Effector memory CD8-positive, alpha-beta T cell (primary cell): Measurements from ENCODE around the gene GMCL2.
A peak's percentile ranks its signal among the peaks of the same experiment; 100 is the strongest.
"Not testable (repeated sequence)": the region's sequence is repeated elsewhere in the genome, so short reads cannot be mapped to it uniquely, and the experiment has no call there.

Experiments
- ATAC-seq: fragments of 150-1000 bp; cut with Tn5 transposase; replicated peaks from 2 replicates; pipeline ENCODE4 v1.10.0; 2021; ENCODE audit warnings: mild to moderate bottlenecking, moderate library complexity
- DNase-seq, 3 experiments: peaks; one replicate each; pipeline ENCODE4 v3.0.0; 2021
- H3K27ac Mint-ChIP-seq, 2 donors: one replicate each; pipeline ENCODE4 v1.8.0; 2022; ENCODE audit warnings: mild to moderate bottlenecking in 2 of 2, mixed read lengths in 2 of 2, moderate library complexity in 2 of 2
- H3K27me3 Mint-ChIP-seq, 2 donors: one replicate each; pipeline ENCODE4 v1.8.0; 2022; ENCODE audit warnings: mixed read lengths in 2 of 2
- H3K36me3 Mint-ChIP-seq: one replicate; pipeline ENCODE4 v1.8.0; 2022; ENCODE audit warnings: mild to moderate bottlenecking, moderate library complexity, mixed read lengths; ENCODE audit not compliant: insufficient read depth
- H3K4me1 Mint-ChIP-seq, 2 donors: one replicate each; pipeline ENCODE4 v1.8.0; 2022; ENCODE audit warnings: low read depth in 2 of 2, mixed read lengths in 2 of 2
- H3K4me3 Mint-ChIP-seq, 2 donors: one replicate each; pipeline ENCODE4 v1.8.0; 2022; ENCODE audit warnings: mild to moderate bottlenecking in 2 of 2, mixed read lengths in 2 of 2, moderate library complexity in 2 of 2
- H3K9me3 Mint-ChIP-seq, 2 donors: one replicate each; pipeline ENCODE4 v1.8.0; 2022; ENCODE audit warnings: mixed read lengths in 2 of 2

Gene GMCL2

DNA sequence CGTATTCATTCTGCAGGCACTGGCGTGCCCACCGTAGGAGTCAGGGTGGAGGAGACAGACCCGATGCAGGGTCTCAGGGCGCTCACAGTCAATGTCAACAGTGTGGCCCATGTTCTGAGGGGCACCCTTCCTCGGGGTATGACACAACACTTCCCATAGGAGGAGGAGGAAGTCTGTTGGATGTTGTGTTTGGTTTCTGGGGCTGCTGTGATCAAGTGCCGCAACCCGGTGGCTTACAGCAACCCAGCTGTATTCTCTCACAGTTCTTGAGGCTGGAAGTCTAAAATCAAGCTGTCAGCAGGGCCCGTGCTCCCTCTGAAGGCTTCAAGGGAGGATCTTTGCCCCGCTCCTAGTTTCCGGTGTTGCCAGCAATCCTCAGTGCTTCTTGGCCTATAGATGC lies 11.5 kb upstream of the GMCL2 start:
- H3K36me3 Mint-ChIP-seq, result no peaks in the 10 kb centered on the region
- H3K27me3 Mint-ChIP-seq, result no peaks in the 10 kb centered on the region
- DNase-seq (no peak), ATAC-seq (no peak)
- H3K9me3 Mint-ChIP-seq, result no peaks in the 10 kb centered on the region
- no peak overlapping the region for H3K27ac Mint-ChIP-seq
- H3K4me1 Mint-ChIP-seq, result peaks cover 10 to 17% of the 10 kb centered on the region in 2 donors
- no peak overlapping the region for H3K4me3 Mint-ChIP-seq

DNA sequence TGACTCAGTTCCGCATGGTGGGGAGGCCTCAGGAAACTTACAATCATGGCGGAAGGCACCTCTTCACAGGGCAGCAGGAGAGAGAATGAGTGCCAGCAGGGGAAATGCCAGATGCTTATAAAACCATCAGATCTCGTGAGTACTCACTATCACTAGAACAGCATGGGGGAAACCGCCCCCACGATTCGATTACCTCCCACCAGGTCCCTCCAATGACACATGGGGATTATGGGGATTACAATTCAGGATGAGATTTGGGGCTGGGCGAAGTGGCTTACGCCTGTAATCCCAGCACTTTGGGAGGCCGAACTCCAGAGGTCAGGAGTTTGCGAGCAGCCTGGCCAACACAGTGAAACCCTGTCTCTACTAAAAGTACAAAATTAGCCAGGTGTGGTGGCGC lies 11.0 kb upstream of the GMCL2 start:
- H3K4me3 Mint-ChIP-seq, H3K9me3 Mint-ChIP-seq, H3K27me3 Mint-ChIP-seq, H3K36me3 Mint-ChIP-seq, H3K27ac Mint-ChIP-seq, DNase-seq, ATAC-seq: not testable (repeated sequence)
- peaks cover 15 to 22% of the 10 kb centered on the region in 2 donors for H3K4me1 Mint-ChIP-seq

DNA sequence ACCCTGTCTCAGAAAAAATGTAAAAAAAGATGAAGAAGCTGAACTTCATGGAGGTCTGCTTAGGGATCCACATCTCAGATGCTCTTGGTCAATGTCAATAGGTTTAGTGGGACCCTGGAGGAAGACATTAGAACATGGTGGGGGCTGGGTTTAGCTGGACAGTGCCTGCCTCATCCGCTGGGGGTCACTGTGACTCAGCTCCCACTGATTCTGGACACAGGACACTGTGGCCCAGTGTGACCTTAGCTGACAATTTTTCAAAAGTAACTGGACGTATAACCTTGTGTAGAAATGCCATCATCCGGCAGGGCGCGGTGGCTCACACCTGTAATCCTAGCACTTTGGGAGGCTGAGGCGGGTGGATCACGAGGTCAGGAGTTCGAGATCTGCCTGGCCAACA lies 9.8 kb upstream of the GMCL2 start:
- Mint-ChIP-seq H3K9me3 (no peaks in the 10 kb centered on the region), H3K36me3 (no peaks in the 10 kb centered on the region), H3K27me3 (no peaks in the 10 kb centered on the region), H3K4me1 (peaks cover 22 to 31% of the 10 kb centered on the region in 2 donors), H3K27ac (no peak overlapping the region), H3K4me3 (no peak overlapping the region)
- no peak for DNase-seq
- ATAC-seq, result no peak

DNA sequence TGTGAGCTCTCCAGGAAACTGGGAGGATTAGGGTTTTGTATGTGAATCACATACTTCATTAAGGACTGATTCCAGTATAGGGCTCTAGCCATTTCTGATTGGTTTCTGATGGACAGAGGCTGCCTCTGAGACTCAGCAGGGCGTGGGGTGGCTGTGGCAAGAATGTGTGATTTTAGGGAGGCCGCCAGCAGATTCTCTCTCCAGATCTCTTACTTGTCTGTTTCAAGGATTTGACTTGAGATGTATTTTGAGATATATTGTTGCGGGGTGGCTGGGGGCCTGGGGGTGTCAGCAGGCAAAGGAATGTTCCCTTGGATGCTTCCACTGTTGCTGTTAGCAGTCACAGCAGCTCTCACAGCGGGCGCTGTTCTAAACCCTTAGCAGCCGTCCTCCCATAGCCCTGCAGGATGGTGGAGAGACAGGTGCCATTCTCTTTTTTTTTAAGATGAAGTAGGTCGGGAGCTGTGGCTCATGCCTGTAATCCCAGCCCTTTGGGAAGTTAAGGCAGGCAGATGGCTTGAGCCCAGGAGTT lies 9.2 kb upstream of the GMCL2 start:
- DNase-seq (no peak), ATAC-seq (no peak)
- Mint-ChIP-seq H3K4me3 (no peak overlapping the region), H3K36me3 (no peaks in the 10 kb centered on the region), H3K9me3 (no peaks in the 10 kb centered on the region), H3K27ac (no peak overlapping the region), H3K4me1 (peaks cover 22 to 31% of the 10 kb centered on the region in 2 donors), H3K27me3 (no peaks in the 10 kb centered on the region)

DNA sequence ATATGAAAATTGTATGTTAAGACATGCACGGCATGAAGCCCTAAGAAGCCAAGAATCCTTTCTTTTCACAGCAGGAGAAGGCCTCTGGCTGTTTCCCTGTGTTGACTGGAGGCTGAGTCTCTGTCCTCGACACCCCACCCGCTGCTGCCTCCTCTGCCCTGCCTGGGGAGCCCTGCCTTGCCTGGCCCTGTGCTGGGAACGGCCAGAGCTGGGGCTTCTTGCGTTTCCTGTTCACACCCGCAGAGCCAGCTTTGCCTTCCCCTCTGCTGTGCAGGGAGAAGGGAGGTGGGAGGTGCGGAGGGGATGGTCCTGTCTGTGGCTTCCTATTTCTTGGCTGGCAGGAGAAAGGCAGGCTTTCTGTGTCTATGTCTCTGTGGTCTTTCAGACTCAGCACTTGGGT lies 6.9 kb upstream of the GMCL2 start:
- DNase-seq (no peak), ATAC-seq (peak; percentile 64)
- no peaks in the 10 kb centered on the region for H3K27me3 Mint-ChIP-seq
- no peaks in the 10 kb centered on the region for H3K9me3 Mint-ChIP-seq
- H3K4me3 Mint-ChIP-seq, result peak overlapping the region; percentile 55 to 68
- peak overlapping the region in 1 of 2 donors; percentile 63 for H3K27ac Mint-ChIP-seq
- H3K36me3 Mint-ChIP-seq, result no peaks in the 10 kb centered on the region
- H3K4me1 Mint-ChIP-seq, result peaks cover 22 to 31% of the 10 kb centered on the region in 2 donors

DNA sequence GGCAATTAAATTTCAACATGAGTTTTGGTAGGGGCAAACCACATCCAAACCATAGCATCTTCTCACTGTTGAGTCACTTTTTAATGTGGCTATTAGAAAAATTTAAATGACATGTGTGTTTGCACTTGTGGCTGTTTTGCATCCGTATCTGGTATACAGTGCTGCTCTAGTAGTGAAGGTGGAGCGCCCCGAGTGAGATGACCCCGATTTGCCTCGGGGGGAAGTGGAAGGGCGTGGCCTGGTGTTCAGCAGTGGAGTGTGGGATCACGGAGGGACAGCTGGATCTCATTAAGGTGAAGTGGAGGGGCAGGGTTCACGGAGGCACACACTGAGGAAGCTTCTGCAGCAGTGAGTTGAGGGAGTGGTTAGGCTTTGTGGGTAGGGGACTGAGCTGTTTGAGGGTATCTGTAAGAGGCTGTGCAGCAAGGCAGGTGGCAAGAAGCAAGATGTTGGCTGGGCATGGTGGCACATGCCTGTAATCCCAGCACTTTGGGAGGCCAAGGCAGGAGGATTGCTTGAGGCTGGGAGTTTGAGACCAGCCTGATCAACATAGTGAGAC lies 6.2 kb upstream of the GMCL2 start:
- peaks cover 0 to 6% of the 10 kb centered on the region in 2 donors for H3K27me3 Mint-ChIP-seq
- no peaks in the 10 kb centered on the region for H3K9me3 Mint-ChIP-seq
- H3K36me3 Mint-ChIP-seq, result peaks cover 1% of the 10 kb centered on the region
- ATAC-seq (peak; percentile 80), DNase-seq (peak in 2 of 3 experiments; percentile 18 to 21)
- H3K4me3 Mint-ChIP-seq, result peak overlapping the region; percentile 68
- H3K27ac Mint-ChIP-seq, result peak overlapping the region; percentile 11 to 45
- peaks cover 22 to 31% of the 10 kb centered on the region in 2 donors for H3K4me1 Mint-ChIP-seq

DNA sequence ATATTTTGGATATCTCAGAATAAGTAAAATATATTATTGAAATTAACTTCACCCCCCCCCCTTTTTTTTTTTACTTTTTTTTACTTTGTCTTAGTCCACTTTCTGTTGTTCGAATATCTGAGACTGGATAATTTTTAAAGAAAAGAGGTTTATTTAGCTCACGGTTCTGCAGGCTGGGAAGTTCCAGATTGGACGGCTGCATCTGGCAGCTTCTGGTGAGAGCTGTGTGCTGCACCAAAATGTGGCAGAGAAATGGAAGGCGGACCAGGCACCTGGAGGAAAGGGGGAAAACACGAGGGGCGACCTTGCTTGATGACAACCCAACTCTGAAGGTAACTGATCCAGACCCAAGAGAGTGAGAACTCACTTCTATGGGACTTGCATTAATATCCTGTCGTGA lies 5.6 kb upstream of the GMCL2 start:
- ATAC-seq, result no peak
- DNase-seq, result no peak
- H3K36me3 Mint-ChIP-seq, result peaks cover 3% of the 10 kb centered on the region
- H3K27me3 Mint-ChIP-seq, result peaks cover 0 to 10% of the 10 kb centered on the region in 2 donors
- H3K9me3 Mint-ChIP-seq, result no peaks in the 10 kb centered on the region
- H3K4me1 Mint-ChIP-seq, result peaks cover 22 to 31% of the 10 kb centered on the region in 2 donors
- peak overlapping the region; percentile 68 for H3K4me3 Mint-ChIP-seq
- H3K27ac Mint-ChIP-seq, result peak overlapping the region; percentile 11 to 45

DNA sequence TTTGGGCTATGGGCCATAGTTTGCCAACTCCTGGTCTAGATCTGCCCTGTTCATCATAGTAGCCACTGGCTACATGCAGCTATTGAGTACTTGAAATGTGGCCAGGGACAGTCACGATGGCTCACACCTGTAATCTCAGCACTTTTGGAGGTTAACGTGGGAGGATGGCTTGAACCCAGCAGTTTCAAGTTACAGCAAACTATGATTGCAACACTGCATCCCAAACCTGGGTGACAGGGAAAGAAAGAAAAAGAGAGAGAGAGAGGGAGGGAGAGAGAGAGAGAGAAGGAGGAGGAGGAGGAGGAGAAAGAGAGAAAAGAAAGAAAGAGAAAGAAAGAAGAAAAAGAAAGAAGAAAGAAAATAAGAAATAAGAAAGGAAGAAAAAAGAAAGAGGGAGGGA lies 5.1 kb upstream of the GMCL2 start:
- Mint-ChIP-seq H3K36me3 (peaks cover 3% of the 10 kb centered on the region), H3K4me1 (peaks cover 22 to 31% of the 10 kb centered on the region in 2 donors), H3K4me3 (peak overlapping the region; percentile 9 to 43), H3K9me3 (no peaks in the 10 kb centered on the region), H3K27ac (peak overlapping the region in 1 of 2 donors; percentile 45), H3K27me3 (peaks cover 0 to 10% of the 10 kb centered on the region in 2 donors)
- DNase-seq (no peak), ATAC-seq (no peak)

DNA sequence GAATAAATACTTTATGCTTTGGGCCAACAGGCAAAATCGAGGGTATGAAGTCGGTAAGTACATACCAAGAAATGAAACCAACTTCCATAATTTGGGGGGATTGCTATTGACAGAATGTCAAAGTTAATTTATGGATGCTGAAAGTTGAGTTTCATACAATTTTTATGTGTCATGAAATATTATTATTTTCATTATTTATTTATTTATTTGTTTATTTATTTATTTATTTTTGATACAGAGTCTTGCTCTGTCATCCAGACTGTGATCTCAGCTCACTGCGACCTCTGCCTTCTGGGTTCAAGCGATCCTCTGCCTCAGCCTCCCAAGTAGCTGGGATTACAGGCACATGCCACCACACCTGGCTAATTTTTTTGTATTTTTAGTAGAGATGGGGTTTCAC lies 4.5 kb upstream of the GMCL2 start:
- peaks cover 3% of the 10 kb centered on the region for H3K36me3 Mint-ChIP-seq
- H3K9me3 Mint-ChIP-seq, result no peaks in the 10 kb centered on the region
- no peak overlapping the region for H3K4me3 Mint-ChIP-seq
- peaks cover 22 to 31% of the 10 kb centered on the region in 2 donors for H3K4me1 Mint-ChIP-seq
- peaks cover 0 to 10% of the 10 kb centered on the region in 2 donors for H3K27me3 Mint-ChIP-seq
- no peak for DNase-seq
- no peak overlapping the region for H3K27ac Mint-ChIP-seq
- ATAC-seq, result no peak

DNA sequence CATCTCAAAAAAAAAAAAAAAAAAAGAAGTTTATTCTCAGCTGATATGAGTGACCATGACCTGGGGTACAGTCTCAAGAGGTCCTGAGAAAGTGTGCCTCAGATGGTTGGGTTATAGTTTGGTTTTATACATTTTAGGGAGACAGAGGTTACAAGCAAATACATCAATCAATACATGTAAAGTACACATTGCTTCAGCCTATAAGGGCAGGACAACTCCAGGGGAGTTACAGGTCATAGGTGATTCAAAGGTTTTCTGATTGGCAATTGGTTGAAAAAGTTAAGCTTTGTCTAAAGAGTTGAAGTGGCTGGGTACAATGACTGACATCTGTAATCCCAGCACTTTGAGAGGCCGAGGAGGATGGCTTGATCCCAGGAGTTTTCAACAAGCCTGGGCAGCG lies 2.3 kb upstream of the GMCL2 start:
- no peaks in the 10 kb centered on the region for H3K9me3 Mint-ChIP-seq
- peaks cover 3% of the 10 kb centered on the region for H3K36me3 Mint-ChIP-seq
- no peak overlapping the region for H3K4me3 Mint-ChIP-seq
- no peak overlapping the region for H3K27ac Mint-ChIP-seq
- H3K27me3 Mint-ChIP-seq, result peaks cover 0 to 10% of the 10 kb centered on the region in 2 donors
- DNase-seq, result no peak
- no peak for ATAC-seq
- peaks cover 17 to 20% of the 10 kb centered on the region in 2 donors for H3K4me1 Mint-ChIP-seq

DNA sequence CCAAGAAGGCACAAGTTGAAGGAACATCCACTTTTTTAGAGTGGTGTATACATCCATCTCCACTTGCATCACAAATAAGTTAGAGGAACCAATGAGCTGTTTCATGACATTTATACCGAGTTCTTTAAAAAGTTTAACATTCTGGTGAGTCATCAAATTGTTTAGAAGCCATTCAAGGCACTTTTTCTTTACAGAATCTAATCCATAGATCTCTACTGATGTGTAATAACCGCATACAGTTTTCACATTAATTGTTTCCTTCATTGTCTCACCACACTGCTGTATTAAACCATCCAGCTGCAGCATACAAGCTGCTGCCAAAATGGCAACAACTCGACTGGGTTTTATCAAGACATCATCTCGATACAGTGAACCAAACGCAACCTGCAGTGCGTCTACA lies 744 bp downstream of the GMCL2 start:
- H3K4me1 Mint-ChIP-seq, result no peaks in the 10 kb centered on the region
- ATAC-seq, result no peak

DNA sequence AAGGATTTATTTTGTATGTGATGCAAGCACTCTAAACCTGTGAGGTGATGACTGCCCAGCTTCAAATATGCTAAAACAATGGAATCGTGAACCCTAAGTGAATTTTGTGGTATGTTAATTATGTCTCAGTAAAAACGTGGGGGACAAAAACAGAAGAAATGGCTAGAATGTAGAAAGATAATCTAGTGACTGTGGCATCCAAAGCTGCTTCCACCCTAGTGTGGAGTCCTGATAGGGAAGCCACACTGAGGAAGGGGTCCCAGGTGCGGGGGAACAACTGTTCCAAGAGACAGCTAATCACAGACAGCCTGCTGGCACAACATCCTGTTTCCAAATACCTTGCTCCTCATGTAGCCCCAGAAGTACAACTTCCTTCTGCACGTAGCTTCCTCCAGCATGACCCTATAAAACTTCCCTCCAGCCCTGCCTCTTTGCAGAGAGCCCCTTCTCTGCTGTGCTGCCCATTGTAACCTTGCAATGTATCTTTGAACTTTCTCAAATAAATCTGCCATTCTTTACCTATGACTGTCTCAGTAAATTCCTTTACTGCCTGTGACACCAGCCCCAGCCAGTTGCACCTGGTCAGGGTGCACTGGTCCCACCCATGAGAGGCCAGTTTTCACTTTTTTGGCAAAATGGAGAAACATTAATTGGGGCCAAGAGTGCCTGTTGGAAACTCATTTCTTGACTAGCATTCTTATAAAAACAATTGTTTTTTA lies 4.9 kb downstream of the GMCL2 start:
- Mint-ChIP-seq H3K27ac (no peak overlapping the region), H3K36me3 (no peaks in the 10 kb centered on the region), H3K4me1 (no peaks in the 10 kb centered on the region), H3K27me3 (peaks cover 7 to 28% of the 10 kb centered on the region in 2 donors), H3K9me3 (no peaks in the 10 kb centered on the region), H3K4me3 (no peak overlapping the region)
- ATAC-seq (no peak), DNase-seq (no peak)

More for the DNA sequence above, 744 bp downstream of the GMCL2 start:
- Mint-ChIP-seq H3K27ac (no peak overlapping the region), H3K4me3 (no peak overlapping the region), H3K27me3 (peaks cover 0 to 10% of the 10 kb centered on the region in 2 donors), H3K36me3 (peaks cover 3% of the 10 kb centered on the region), H3K9me3 (no peaks in the 10 kb centered on the region)
- no peak for DNase-seq

DNA sequence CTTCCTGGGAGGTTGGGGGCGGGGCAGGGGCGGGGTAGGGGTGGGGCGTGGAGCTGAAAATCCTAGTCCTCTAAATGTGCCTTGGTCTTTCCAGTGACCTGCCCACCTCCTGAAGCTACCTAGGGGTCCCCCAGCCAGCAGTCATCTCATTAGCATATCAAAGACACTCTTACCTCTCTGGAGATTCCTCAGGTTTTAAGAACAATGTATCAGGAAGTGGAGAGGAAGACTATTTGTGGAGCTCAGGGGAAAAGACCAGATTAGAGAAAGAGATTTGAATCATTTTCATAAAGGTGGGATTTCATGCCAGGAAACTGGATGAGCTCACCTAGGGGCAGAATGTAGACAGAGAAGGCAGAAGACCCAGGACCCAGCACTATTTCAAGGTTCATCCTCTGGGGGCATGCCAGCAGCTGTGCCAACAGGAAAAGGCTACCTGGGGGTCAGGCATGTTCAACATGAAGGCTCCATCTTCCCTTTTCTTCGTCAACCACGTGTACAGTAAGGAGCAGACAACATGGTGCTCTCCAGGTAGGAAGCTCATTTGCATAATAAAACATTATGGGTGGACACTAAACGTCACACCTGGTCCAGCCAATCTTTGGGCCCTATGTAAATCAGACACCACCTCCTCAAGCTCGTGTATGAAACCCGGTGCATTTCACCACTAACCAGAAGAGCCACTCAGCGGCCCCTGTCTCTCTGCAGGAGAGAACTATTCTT lies 6.9 kb downstream of the GMCL2 start:
- no peak for ATAC-seq
- DNase-seq, result no peak
- H3K9me3 Mint-ChIP-seq, result no peaks in the 10 kb centered on the region
- no peak overlapping the region for H3K27ac Mint-ChIP-seq
- H3K4me1 Mint-ChIP-seq, result no peaks in the 10 kb centered on the region
- H3K36me3 Mint-ChIP-seq, result no peaks in the 10 kb centered on the region
- no peak overlapping the region for H3K4me3 Mint-ChIP-seq
- H3K27me3 Mint-ChIP-seq, result peaks cover 13 to 28% of the 10 kb centered on the region in 2 donors
